Gastrocnemius medialis (tissue), 4 donors: Measurements from ENCODE around the gene BAIAP2L2. TPM values are rescaled to one million over a fixed set of nuclear protein-coding genes. Genes with fewer than 3 reads are reported as not detected.
A peak's percentile ranks its signal among the peaks of the same experiment; 100 is the strongest.

ENCODE experiments used
- ATAC-seq, 2 donors: fragments of 150-250 bp; one replicate each; pipeline ENCODE4 v1.9.1; 2016
- DNase-seq, 2 donors: peaks; one replicate each; pipeline ENCODE4 v3.0.0-alpha.2; 2019
- H3K27ac ChIP-seq, 4 donors: fragments of 200-600 bp; sonication (generic); 1 replicate in 1 of 4; 2 replicates in 3 of 4; pipeline ENCODE4 v1.5.1; 2016 to 2018; ENCODE audit warnings: mild to moderate bottlenecking in 2 of 4, moderate library complexity in 1 of 4
- H3K27me3 ChIP-seq, 3 donors: fragments of 200-600 bp; sonication (generic) in 2 of 3; 1 replicate in 1 of 3; 2 replicates in 2 of 3; pipeline versions ENCODE4 v1.5.1 to v1.6.0; 2016 to 2019; ENCODE audit warnings: mild to moderate bottlenecking in 1 of 3, moderate library complexity in 1 of 3
- H3K36me3 ChIP-seq, 2 donors: fragments of 200-600 bp; sonication (generic) in 1 of 2; one replicate each; pipeline ENCODE4 v1.5.1; 2017 to 2018
- H3K4me1 ChIP-seq, 2 donors: fragments of 200-600 bp; sonication (generic) in 1 of 2; one replicate each; pipeline ENCODE4 v1.5.1; 2016 to 2017; ENCODE audit warnings: mild to moderate bottlenecking in 2 of 2
- H3K4me3 ChIP-seq, 4 donors: fragments of 200-600 bp; sonication (generic) in 3 of 4; 1 replicate in 1 of 4; 2 replicates in 3 of 4; pipeline ENCODE4 v1.5.1; 2016 to 2019; ENCODE audit warnings: mild to moderate bottlenecking in 2 of 4
- H3K9me3 ChIP-seq, 3 donors: fragments of 200-600 bp; sonication (generic) in 2 of 3; 1 replicate in 1 of 3; 2 replicates in 2 of 3; pipeline ENCODE4 v1.5.1; 2016 to 2019
- CTCF ChIP-seq, 5 experiments: fragments of 450-650 bp in 3 of 5; fragments of 200-600 bp in 2 of 5; sonication (generic) in 2 of 5; IDR thresholded peaks in 4 of 5; conservative IDR thresholded peaks in 1 of 5; 1 replicate in 4 of 5; 2 replicates in 1 of 5; pipeline ENCODE4 v1.5.1; 2016 to 2019; ENCODE audit warnings: antibody characterized with exemption in 5 of 5, mild to moderate bottlenecking in 3 of 5, moderate library complexity in 3 of 5
- POLR2A ChIP-seq, 2 donors: fragments of 450-650 bp; IDR thresholded peaks; one replicate each; pipeline ENCODE4 v1.6.1; 2017; ENCODE audit warnings: antibody characterized with exemption in 2 of 2, mild to moderate bottlenecking in 2 of 2, moderate library complexity in 2 of 2
- in situ Hi-C, 4 donors: fragments of 200-750 bp; cut with MboI; loops; one replicate each; pipeline versions ENCODE4 v1.15.0 to v1.8.0; 2017; ENCODE audit warnings: low sequenced_read_pairs in 4 of 4
- intact Hi-C: fragments of 100-400 bp; cut with DNase I; formaldehyde crosslinking; loops from one replicate; pipeline ENCODE4 v1.15.1; 2023; ENCODE audit warnings: low total_unique reads
- total RNA-seq, 4 donors: library from RNA; depleted of rRNA; stranded (reverse); fragments of >200 nt; gene quantifications; one replicate each; pipeline versions ENCODE4 v1.1.0 to v1.2.3, GENCODE V29; 2016

The BAIAP2L2 gene
- total RNA-seq, 4 donors from 2014 or later, result 0.16 to 1.7 (median 0.72) TPM; not detected in 1

DNA sequence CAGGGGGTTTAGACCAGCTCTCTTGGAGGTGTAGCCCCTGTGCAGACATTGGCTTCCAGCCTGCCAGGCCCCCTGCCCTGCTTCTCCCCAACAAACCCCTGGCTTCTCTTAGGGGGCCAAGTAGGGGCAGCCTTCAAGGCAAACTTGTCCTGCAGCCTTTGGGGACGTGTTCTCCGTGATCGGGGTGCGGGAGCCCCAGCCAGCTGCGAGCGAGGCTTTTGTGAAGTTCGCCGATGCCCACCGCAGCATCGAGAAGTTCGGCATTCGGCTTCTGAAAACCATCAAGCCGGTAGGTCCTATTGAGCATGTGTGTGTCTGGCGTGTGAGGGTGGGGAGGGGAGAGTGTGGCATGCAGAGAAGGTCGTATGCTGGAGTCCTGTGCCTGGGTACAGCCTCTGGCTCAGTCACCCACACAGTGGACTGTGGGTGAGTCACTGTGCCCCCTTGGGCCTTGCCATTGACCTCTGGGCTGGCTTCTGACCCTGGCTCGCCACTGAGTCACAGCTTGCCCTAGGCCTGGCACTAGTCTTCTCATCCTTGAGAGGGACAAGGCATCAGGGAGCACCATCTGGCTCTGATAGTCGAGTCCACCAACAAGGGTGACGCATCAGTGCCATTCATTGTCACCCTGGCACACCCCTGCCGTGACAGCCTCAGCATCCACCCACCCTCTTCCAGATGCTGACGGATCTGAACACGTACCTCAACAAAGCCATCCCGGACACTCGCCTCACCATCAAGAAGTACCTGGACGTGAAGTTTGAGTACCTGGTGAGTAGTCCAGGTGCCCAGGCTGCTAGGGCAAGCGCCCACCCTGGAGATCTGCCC is 37.9 kb downstream of the BAIAP2L2 start:
- TF ChIP-seq POLR2A (IDR thresholded peaks at IDR 0.05) (no peak), CTCF (IDR thresholded peaks at IDR 0.05 in 4 of 5, conservative IDR thresholded peaks at IDR 0.05 in 1 of 5) (no peak)
- in situ Hi-C loops, result loop anchor here in 1 of 4 donors (25.0 kb wide), 1 partner anchor 490 kb away; the partner anchor contains the start of gene DMC1
- Histone ChIP-seq H3K27me3 (no peaks in the 10 kb centered on the region), H3K27ac (peak overlapping the region in 2 of 4 donors; percentile 99 to 100), H3K4me1 (peaks cover 35 to 41% of the 10 kb centered on the region in 2 donors), H3K9me3 (no peaks in the 10 kb centered on the region), H3K36me3 (peaks cover 0 to 31% of the 10 kb centered on the region in 2 donors), H3K4me3 (no peak overlapping the region)
- ATAC-seq, result no peak
- no peak for DNase-seq
- intact Hi-C loops, result no loop called here

DNA sequence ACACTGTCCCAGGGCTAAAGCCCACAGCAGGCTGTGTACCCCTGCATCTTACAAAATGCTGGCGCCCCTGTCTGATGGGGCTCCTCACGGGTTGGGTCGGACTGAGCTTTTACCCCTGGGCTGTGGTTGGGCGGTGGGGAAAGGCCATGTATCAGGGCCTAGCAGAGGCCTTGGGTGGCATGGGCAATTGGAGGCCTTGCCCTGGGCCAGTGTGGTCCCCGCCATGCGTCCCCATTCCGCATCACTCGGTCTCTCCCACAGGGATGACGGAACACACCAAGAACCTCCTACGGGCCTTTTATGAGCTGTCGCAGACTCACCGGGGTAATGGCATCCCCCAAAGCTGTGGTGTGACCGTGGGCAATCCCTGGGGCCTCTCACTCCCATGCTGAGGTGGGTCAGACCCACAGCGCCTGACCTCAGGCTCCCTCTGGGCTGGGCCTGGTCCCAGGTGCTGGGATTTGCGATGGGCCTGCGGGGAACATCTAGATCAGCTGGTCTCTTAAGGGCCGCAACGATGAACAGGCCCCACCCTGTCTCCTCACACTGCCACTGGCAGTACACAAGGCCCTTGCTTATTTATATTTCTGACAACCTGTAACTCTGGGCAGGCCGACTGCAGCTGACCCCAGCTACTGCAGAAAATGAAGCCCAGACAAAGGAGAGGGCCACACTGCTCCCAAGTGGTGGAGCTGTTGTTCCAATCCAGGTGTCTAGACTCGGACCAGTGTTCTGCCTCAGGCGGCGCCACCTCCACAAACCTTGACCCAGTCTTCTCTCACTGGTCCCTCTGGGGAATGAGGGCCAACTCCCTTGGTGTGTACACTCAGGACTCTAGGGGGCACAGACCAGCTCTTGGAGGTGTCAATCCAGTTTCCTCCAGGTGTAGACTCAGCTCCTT is 38.8 kb downstream of the BAIAP2L2 start:
- peaks cover 0 to 31% of the 10 kb centered on the region in 2 donors for H3K36me3 ChIP-seq
- H3K4me1 ChIP-seq, result peaks cover 43 to 49% of the 10 kb centered on the region in 2 donors
- no peaks in the 10 kb centered on the region for H3K9me3 ChIP-seq
- TF ChIP-seq POLR2A (IDR thresholded peaks at IDR 0.05), result no peak
- TF ChIP-seq CTCF (IDR thresholded peaks at IDR 0.05 in 4 of 5, conservative IDR thresholded peaks at IDR 0.05 in 1 of 5), result no peak
- in situ Hi-C loops, result loop anchor here in 1 of 4 donors (25.0 kb wide), 1 partner anchor 491 kb away; the partner anchor contains the start of gene DMC1
- DNase-seq (peak in 1 of 2 donors; percentile 29), ATAC-seq (no peak)
- no peak overlapping the region for H3K4me3 ChIP-seq
- H3K27ac ChIP-seq, result peak overlapping the region; percentile 97 to 100 (median 98)
- intact Hi-C loops, result no loop called here
- no peaks in the 10 kb centered on the region for H3K27me3 ChIP-seq

DNA sequence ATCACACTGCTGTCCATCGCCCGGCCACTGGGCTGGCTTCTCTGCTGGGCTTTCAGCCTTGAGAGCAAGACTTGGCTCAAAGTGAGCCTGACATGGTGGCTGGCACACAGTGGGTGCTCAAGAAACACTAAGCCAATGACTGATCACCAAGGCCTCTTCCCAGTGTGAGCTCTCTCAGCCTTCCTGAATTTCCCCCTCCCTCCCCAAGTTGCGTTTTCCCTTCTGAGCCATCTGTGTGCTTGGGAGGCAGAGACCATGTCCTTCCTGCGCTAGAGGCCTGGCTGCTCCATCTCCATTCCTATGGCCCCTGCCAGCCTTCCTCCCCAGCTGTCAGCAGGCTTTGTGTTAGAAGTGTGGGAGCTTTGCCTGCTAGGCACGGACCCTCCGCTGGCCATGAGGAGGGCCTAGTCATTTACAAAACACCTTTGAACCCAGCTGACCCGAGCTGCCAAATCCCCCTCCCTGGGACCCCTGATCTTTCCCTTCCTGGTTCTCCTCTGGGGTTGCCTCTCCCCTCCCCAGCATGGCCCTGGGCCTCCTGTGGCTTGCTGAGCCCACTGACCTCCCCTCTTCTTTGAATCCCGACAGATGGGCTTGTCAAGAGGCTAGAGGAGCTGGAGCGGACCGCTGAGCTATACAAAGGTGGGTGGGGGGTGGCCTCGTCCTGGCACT is 40.1 kb downstream of the BAIAP2L2 start:
- intact Hi-C loops (no loop called here), in situ Hi-C loops (loop anchor here in 1 of 4 donors (25.0 kb wide), 1 partner anchor 492 kb away; the partner anchor contains the start of gene DMC1)
- Histone ChIP-seq H3K4me3 (no peak overlapping the region), H3K36me3 (peaks cover 0 to 42% of the 10 kb centered on the region in 2 donors), H3K9me3 (no peaks in the 10 kb centered on the region), H3K4me1 (peaks cover 51 to 61% of the 10 kb centered on the region in 2 donors), H3K27me3 (no peaks in the 10 kb centered on the region), H3K27ac (peak overlapping the region; percentile 97 to 100 (median 98))
- peak in 1 of 2 donors; percentile 7 for TF ChIP-seq POLR2A (IDR thresholded peaks at IDR 0.05)
- TF ChIP-seq CTCF (IDR thresholded peaks at IDR 0.05 in 4 of 5, conservative IDR thresholded peaks at IDR 0.05 in 1 of 5), result no peak
- no peak for DNase-seq
- ATAC-seq, result no peak
